Mesothelial cell of epicardium (in vitro differentiated cells): ENCODE results near the gene WDCP. TPM values are rescaled to one million over a fixed set of nuclear protein-coding genes. Genes with fewer than 3 reads are reported as not detected.

Experiments used
- DNase-seq, 2 experiments: peaks; one replicate each; pipeline ENCODE4 v3.0.0; 2021; ENCODE audit warnings: low spot score in 2 of 2; ENCODE audit not compliant: unreplicated experiment in 2 of 2
- H3K27ac Mint-ChIP-seq: 2 replicates; pipeline ENCODE4 v1.8.0; 2021; ENCODE audit warnings: mixed read lengths
- H3K27me3 Mint-ChIP-seq: 2 replicates; pipeline ENCODE4 v1.8.0; 2021; ENCODE audit warnings: low read depth, mixed read lengths
- H3K36me3 Mint-ChIP-seq: 2 replicates; pipeline ENCODE4 v1.8.0; 2021; ENCODE audit warnings: mixed read lengths
- H3K4me1 Mint-ChIP-seq: 2 replicates; pipeline ENCODE4 v1.8.0; 2021; ENCODE audit warnings: mixed read lengths
- H3K4me3 Mint-ChIP-seq: 2 replicates; pipeline ENCODE4 v1.8.0; 2021; ENCODE audit warnings: mild to moderate bottlenecking, moderate library complexity, mixed read lengths
- H3K9me3 Mint-ChIP-seq: 2 replicates; pipeline ENCODE4 v1.8.0; 2021; ENCODE audit warnings: mixed read lengths
- total RNA-seq: library from RNA; stranded (reverse); gene quantifications from 3 replicates; pipeline ENCODE4 v1.2.1, GENCODE V29; 2021
- TF ChIP-seq, protein P1 (sequence below): fragments of 200-600 bp; sonication (generic); IDR thresholded peaks from one replicate; pipeline ENCODE4 v1.5.0; 2021; ENCODE audit warnings: antibody characterized with exemption; ENCODE audit not compliant: unreplicated experiment

The WDCP gene
- total RNA-seq, 1 donor from 2014 or later: 16.0 TPM

DNA sequence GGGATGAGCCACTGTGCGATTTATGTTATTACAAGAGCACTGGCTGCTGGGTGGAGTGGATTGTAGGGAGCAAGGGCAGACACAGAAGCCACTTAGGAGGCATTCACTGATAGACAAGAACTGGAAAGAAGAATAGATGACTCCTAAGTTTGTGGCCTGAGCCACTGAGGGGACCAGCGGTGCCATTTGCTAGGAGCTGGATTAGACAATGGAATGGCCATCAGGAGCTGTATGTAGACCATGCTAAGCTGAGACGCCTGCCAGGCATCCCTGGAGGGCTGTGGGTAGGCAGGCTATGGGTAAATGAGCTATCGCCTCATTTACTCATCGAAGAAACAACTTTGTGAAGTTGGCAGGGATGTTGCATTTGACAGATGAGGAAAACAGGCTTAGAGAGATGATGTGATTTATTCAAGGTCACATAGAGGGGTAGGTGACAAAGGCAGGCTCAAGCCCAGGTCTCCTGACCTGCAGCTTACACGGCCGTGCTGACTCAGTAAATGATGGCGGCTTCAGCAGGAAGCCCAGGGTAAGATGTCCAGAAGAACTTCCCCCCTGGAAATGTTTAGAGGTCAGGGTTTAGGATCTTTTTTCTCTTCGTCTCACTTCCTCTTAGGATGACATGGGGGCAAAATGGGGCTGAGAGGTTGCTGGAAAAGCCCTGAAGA lies 34.5 kb downstream of the WDCP start:
- Mint-ChIP-seq H3K4me1 (peaks cover 8% of the 10 kb centered on the region), H3K27me3 (peaks cover 34% of the 10 kb centered on the region), H3K27ac (no peak overlapping the region), H3K36me3 (peaks cover 2% of the 10 kb centered on the region), H3K9me3 (no peaks in the 10 kb centered on the region), H3K4me3 (no peak overlapping the region)
- TF ChIP-seq, protein P1, sequence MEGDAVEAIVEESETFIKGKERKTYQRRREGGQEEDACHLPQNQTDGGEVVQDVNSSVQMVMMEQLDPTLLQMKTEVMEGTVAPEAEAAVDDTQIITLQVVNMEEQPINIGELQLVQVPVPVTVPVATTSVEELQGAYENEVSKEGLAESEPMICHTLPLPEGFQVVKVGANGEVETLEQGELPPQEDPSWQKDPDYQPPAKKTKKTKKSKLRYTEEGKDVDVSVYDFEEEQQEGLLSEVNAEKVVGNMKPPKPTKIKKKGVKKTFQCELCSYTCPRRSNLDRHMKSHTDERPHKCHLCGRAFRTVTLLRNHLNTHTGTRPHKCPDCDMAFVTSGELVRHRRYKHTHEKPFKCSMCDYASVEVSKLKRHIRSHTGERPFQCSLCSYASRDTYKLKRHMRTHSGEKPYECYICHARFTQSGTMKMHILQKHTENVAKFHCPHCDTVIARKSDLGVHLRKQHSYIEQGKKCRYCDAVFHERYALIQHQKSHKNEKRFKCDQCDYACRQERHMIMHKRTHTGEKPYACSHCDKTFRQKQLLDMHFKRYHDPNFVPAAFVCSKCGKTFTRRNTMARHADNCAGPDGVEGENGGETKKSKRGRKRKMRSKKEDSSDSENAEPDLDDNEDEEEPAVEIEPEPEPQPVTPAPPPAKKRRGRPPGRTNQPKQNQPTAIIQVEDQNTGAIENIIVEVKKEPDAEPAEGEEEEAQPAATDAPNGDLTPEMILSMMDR: no peak
- no peak for DNase-seq

DNA sequence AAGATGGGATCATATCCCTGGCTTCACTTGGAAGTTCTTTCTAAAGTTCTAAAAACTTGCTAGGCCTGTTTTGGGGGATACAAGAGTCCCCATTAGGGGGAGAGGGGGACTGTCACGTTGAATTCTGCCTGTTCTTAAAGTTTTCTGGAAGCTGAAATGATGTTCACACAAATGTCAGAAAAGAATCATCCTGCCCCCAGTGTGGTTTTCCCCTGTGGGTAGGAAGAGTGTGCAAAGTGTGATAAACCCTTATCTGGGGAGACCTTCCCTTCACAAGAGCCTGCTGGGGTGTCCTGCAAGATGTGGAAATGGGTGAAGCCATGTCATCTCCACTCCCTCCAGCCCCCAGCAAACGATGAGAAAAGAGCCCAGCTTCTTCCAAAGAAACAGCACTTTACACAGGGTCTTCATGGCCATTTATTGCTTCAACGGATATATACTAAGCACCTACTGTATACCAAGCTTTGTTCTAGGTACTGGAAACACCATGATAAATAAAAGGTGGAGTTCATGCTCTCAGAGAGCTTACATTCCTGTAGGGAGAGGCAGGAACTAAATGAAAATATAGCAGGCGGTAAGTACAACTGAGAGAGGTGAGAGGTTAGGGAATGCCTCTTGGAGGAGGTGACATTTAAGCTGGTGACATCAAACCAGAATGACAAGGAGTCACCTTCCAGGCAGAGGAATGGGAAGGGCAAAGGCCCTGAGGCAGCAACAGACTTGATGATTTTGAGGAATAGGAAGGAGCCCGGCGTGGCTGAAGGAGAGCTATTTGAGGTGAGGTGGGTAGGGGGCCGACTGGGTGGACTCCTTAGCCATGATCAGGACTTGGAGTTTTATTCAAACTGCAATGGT lies 35.7 kb downstream of the WDCP start:
- Mint-ChIP-seq H3K4me1 (peaks cover 8% of the 10 kb centered on the region), H3K27ac (no peak overlapping the region), H3K9me3 (no peaks in the 10 kb centered on the region), H3K27me3 (peaks cover 34% of the 10 kb centered on the region), H3K36me3 (peaks cover 2% of the 10 kb centered on the region), H3K4me3 (no peak overlapping the region)
- TF ChIP-seq, protein P1: no peak
- no peak for DNase-seq

DNA sequence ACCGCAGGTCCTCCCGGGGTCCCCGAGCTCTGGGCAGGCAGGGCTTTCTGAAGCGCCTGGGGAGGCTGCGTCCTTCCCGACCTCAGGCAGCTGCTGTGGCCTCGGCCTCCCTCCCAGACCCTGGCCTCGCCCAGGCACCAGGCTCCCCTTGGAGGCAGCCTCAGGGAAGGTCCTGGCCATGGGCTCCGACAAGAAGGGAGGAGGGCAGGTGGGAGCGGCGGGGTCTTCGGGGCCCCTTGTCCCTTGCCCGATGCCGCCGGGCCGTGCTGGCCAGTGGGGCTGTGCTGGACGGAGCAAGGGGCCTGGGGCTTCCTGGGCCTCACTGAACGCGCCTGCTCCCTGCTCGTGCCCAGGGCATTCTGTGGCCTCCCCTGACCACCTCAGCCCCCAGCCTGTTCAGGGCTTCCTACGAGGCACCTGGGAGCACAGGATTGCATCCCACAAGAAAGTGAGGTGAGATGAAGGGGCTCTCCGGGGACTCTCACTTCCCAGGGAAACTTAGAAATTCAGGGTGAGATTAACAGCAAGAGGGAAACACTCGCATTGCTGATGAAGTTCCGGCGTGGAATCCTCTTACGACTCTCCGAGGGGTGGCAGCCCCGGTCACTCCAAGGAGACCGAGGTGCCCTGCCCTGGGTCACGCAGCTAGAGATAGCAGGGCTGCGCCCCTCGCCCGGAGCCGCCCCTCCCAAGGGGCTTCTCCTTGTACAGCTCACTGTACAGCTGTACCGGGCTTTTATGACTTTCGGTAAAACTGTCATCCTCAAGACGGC lies 36.5 kb downstream of the WDCP start:
- DNase-seq: no peak
- Mint-ChIP-seq H3K27me3 (peaks cover 34% of the 10 kb centered on the region), H3K4me1 (peaks cover 8% of the 10 kb centered on the region)

DNA sequence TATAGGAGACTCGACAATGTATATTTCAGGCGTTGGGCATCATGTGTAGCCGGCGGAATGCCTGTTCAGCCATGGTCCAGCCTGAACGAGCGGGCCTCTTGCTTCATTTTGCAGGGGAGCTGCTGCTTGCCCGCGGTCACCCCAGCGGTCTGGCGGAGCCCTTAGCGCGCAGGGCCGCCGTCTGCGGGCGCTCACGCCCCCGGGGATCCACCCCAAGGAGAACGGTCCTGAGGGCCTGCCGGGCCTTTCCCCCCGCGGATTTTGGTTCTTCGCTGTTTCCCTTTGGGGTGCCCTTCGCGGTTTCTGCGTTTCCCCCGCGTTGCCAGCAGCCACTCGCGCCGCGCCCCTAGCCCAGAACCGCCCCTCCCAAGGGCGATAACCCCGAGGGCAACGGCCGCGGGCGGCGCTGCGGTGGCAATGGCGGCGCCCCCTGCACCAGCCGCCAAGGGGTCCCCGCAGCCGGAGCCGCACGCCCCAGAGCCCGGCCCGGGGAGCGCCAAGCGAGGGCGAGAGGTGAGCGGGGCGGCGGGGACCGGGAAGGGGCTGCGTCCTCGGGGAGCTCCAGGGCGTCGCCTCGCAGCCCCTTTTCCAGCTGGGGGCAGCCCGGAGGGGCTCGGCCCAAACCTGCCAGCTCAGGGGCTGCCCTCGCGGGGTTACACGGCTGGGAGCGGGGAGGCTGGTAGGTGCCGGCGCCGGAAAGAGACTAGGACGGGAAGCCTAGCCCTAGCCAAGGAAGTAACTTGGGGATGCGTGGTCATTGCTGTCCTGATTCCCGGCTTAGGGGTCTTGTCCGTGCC lies 37.3 kb downstream of the WDCP start, which contains the start of gene MFSD2B:
Gene MFSD2B, plus strand, starts transcription at position 406 of the 797 bp plus-strand sequence. Its CDS starts 12 bp downstream, at position 418.
- Mint-ChIP-seq H3K27me3 (peaks cover 34% of the 10 kb centered on the region), H3K4me1 (peaks cover 8% of the 10 kb centered on the region), H3K9me3 (no peaks in the 10 kb centered on the region), H3K4me3 (peak within 1 kb of the TSS; percentile 51), H3K27ac (no peak within 1 kb of the TSS), H3K36me3 (peaks cover 2% of the 10 kb centered on the region)
- no peak for DNase-seq
- TF ChIP-seq, protein P1: no peak

More for the DNA sequence above, 36.5 kb downstream of the WDCP start:
- Mint-ChIP-seq H3K4me3 (no peak overlapping the region), H3K9me3 (no peaks in the 10 kb centered on the region), H3K27ac (no peak overlapping the region), H3K36me3 (peaks cover 2% of the 10 kb centered on the region)
- TF ChIP-seq, protein P1: no peak

DNA sequence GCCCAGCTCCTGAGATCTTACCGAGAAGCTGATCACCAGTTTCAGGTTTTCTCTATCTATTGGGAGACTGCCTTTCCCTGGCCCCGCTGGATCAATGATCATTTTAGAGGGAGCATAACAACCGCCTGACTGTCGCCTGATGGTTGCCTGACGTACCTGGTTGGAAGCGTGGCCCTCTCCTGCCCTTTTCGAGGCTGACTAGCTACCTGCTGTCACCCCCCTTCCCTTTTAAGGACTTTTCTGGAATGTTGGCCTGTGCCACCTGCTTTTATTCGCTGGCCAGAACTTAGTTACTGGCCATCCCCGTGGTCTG lies 37.9 kb downstream of the WDCP start:
- DNase-seq: no peak
- Mint-ChIP-seq H3K4me3 (peak overlapping the region; percentile 51), H3K36me3 (peaks cover 2% of the 10 kb centered on the region), H3K9me3 (no peaks in the 10 kb centered on the region), H3K4me1 (peaks cover 8% of the 10 kb centered on the region), H3K27ac (no peak overlapping the region), H3K27me3 (peaks cover 34% of the 10 kb centered on the region)
- TF ChIP-seq, protein P1: no peak
